Neural progenitor cell (in vitro differentiated cells): ENCODE measurements around the gene CELF4.

Experiments used
- CTCF ChIP-seq: fragments of 200-600 bp; sonication (generic); IDR thresholded peaks from 2 replicates; pipeline ENCODE4 v1.5.1; 2017; ENCODE audit warnings: antibody characterized with exemption, mild to moderate bottlenecking
- EZH2 ChIP-seq: fragments of 200-600 bp; sonication (generic); IDR thresholded peaks from 2 replicates; pipeline ENCODE4 v1.6.1; 2017; ENCODE audit warnings: antibody characterized with exemption, mild to moderate bottlenecking, moderate library complexity

GRCh38 chr18:37565977-37566478, 430 bp upstream of the CELF4 start:
- TF ChIP-seq EZH2, result no peak
- no peak for TF ChIP-seq CTCF
